SU-DHL-6 (cell line): Measurements from ENCODE around the gene WDR11.

ENCODE experiments used
- H2AFZ ChIP-seq: fragments of 200-600 bp; sonication (generic); 2 replicates; pipeline ENCODE4 v1.6.1; 2014; ENCODE audit warnings: low read depth, mild to moderate bottlenecking, moderate library complexity, mixed read lengths, antibody characterized with exemption, low read length; ENCODE audit not compliant: severe bottlenecking
- H3F3A ChIP-seq: fragments of 200-600 bp; shearing (Covaris generic); 2 replicates; pipeline ENCODE4 v1.6.0; 2016; ENCODE audit warnings: antibody characterized with exemption, mild to moderate bottlenecking; ENCODE audit not compliant: insufficient read depth
- H3K27ac ChIP-seq: fragments of 200-600 bp; sonication (generic); 2 replicates; pipeline ENCODE4 v1.5.1; 2016; ENCODE audit warnings: low read depth, mild to moderate bottlenecking, low read length, moderate library complexity, mixed read lengths
- H3K27me3 ChIP-seq: fragments of 200-600 bp; sonication (generic), shearing (Covaris generic); 2 replicates; pipeline ENCODE4 v1.6.0; 2014; ENCODE audit warnings: mild to moderate bottlenecking, low read length
- H3K36me3 ChIP-seq: fragments of 200-600 bp; sonication (generic); 2 replicates; pipeline ENCODE4 v1.6.1; 2014; ENCODE audit warnings: mild to moderate bottlenecking, low read length, mixed read lengths
- H3K4me2 ChIP-seq: fragments of 300-600, 200-600 bp; shearing (Covaris generic), sonication (generic); 2 replicates; pipeline ENCODE4 v1.6.0; 2014; ENCODE audit warnings: low read length, low read depth, mild to moderate bottlenecking; ENCODE audit not compliant: poor library complexity, severe bottlenecking
- H3K4me3 ChIP-seq: fragments of 200-600 bp; sonication (generic); 2 replicates; pipeline ENCODE4 v1.5.1; 2014; ENCODE audit warnings: antibody characterized with exemption, low read length, mild to moderate bottlenecking, mixed read lengths; ENCODE audit not compliant: insufficient read depth, poor library complexity, severe bottlenecking
- H3K79me2 ChIP-seq: fragments of 200-600 bp; sonication (generic); 2 replicates; pipeline ENCODE4 v1.6.1; 2014; ENCODE audit warnings: mild to moderate bottlenecking, low read length, moderate library complexity; ENCODE audit not compliant: insufficient read depth
- H3K9ac ChIP-seq: fragments of 200-600 bp; sonication (generic); 2 replicates; pipeline ENCODE4 v1.7.0; 2014; ENCODE audit warnings: mild to moderate bottlenecking, low read length
- H3K9me2 ChIP-seq: fragments of 200-600 bp; sonication (generic); replicated peaks from 2 replicates; pipeline ENCODE4 v1.6.1; 2014; ENCODE audit warnings: low read length; ENCODE audit not compliant: insufficient read depth
- H3K9me3 ChIP-seq: fragments of 200-600 bp; sonication (generic); 2 replicates; pipeline ENCODE4 v1.6.1; 2014; ENCODE audit warnings: low read length, mixed read lengths; ENCODE audit not compliant: insufficient read depth
- H4K20me1 ChIP-seq: fragments of 200-600 bp; sonication (generic); 2 replicates; pipeline ENCODE4 v1.6.1; 2014; ENCODE audit warnings: low read depth, mild to moderate bottlenecking, antibody characterized with exemption, low read length, moderate library complexity, mixed read lengths
- EZH2phosphoT487 ChIP-seq: fragments of 200-600 bp; sonication (generic), shearing (Covaris generic); conservative IDR thresholded peaks from 2 replicates; pipeline ENCODE4 v1.6.1; 2018; ENCODE audit warnings: mild to moderate bottlenecking, antibody characterized with exemption, low read length, moderate library complexity, mixed read lengths
- TF ChIP-seq, protein P1 (sequence below): fragments of 200-600 bp; sonication (generic); IDR thresholded peaks from one replicate; pipeline ENCODE4 v1.5.1; 2017; ENCODE audit warnings: antibody characterized with exemption, mild to moderate bottlenecking, low read length, moderate library complexity; ENCODE audit not compliant: insufficient read depth, poor library complexity, severe bottlenecking

WDR11 gene

GRCh38 chr10:120813085-120813484 lies 38.1 kb upstream of the WDR11 start:
- no peaks in the 10 kb centered on the region for H3K9me3 ChIP-seq
- H3K9me2 ChIP-seq: no peaks in the 10 kb centered on the region
- H3K79me2 ChIP-seq: no peaks in the 10 kb centered on the region
- H3F3A ChIP-seq: no peaks in the 10 kb centered on the region
- no peak overlapping the region for H2AFZ ChIP-seq
- H4K20me1 ChIP-seq: no peaks in the 10 kb centered on the region
- no peaks in the 10 kb centered on the region for H3K27me3 ChIP-seq
- no peak overlapping the region for H3K9ac ChIP-seq
- TF ChIP-seq, protein P1, sequence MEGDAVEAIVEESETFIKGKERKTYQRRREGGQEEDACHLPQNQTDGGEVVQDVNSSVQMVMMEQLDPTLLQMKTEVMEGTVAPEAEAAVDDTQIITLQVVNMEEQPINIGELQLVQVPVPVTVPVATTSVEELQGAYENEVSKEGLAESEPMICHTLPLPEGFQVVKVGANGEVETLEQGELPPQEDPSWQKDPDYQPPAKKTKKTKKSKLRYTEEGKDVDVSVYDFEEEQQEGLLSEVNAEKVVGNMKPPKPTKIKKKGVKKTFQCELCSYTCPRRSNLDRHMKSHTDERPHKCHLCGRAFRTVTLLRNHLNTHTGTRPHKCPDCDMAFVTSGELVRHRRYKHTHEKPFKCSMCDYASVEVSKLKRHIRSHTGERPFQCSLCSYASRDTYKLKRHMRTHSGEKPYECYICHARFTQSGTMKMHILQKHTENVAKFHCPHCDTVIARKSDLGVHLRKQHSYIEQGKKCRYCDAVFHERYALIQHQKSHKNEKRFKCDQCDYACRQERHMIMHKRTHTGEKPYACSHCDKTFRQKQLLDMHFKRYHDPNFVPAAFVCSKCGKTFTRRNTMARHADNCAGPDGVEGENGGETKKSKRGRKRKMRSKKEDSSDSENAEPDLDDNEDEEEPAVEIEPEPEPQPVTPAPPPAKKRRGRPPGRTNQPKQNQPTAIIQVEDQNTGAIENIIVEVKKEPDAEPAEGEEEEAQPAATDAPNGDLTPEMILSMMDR: no peak
- no peak for TF ChIP-seq EZH2phosphoT487
- H3K27ac ChIP-seq: no peak overlapping the region
- no peak overlapping the region for H3K4me2 ChIP-seq
- no peaks in the 10 kb centered on the region for H3K36me3 ChIP-seq
- H3K4me3 ChIP-seq: no peak overlapping the region

- TF ChIP-seq, protein P1: no peak
- no peak for TF ChIP-seq EZH2phosphoT487
- Histone ChIP-seq H3K79me2 (no peaks in the 10 kb centered on the region), H3K4me2 (no peak overlapping the region), H3K4me3 (no peak overlapping the region), H3K27me3 (no peaks in the 10 kb centered on the region), H3F3A (no peaks in the 10 kb centered on the region), H4K20me1 (no peaks in the 10 kb centered on the region), H3K27ac (no peak overlapping the region), H3K9me2 (no peaks in the 10 kb centered on the region), H3K9ac (no peak overlapping the region), H3K36me3 (no peaks in the 10 kb centered on the region), H2AFZ (no peak overlapping the region), H3K9me3 (no peaks in the 10 kb centered on the region)
These were observed 32.9 kb upstream of the WDR11 start for GRCh38 chr10:120818301-120818700.

- no peaks in the 10 kb centered on the region for H4K20me1 ChIP-seq
- H3K27ac ChIP-seq: no peak overlapping the region
- no peaks in the 10 kb centered on the region for H3K27me3 ChIP-seq
- H3K79me2 ChIP-seq: no peaks in the 10 kb centered on the region
- no peak overlapping the region for H2AFZ ChIP-seq
- no peaks in the 10 kb centered on the region for H3K9me3 ChIP-seq
- H3K9me2 ChIP-seq: no peaks in the 10 kb centered on the region
- no peak overlapping the region for H3K9ac ChIP-seq
- H3K4me3 ChIP-seq: no peak overlapping the region
- H3F3A ChIP-seq: no peaks in the 10 kb centered on the region
- no peaks in the 10 kb centered on the region for H3K36me3 ChIP-seq
- TF ChIP-seq, protein P1: no peak
- TF ChIP-seq EZH2phosphoT487: no peak
- H3K4me2 ChIP-seq: no peak overlapping the region
These were observed 31.8 kb upstream of the WDR11 start for GRCh38 chr10:120819366-120819765.
